ENCODE results near the gene TEX101.
"Not testable (repeated sequence)": the region's sequence is repeated elsewhere in the genome, so short reads cannot be mapped to it uniquely, and the experiment has no call there.

TEX101 gene, protein sequence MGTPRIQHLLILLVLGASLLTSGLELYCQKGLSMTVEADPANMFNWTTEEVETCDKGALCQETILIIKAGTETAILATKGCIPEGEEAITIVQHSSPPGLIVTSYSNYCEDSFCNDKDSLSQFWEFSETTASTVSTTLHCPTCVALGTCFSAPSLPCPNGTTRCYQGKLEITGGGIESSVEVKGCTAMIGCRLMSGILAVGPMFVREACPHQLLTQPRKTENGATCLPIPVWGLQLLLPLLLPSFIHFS

DNA sequence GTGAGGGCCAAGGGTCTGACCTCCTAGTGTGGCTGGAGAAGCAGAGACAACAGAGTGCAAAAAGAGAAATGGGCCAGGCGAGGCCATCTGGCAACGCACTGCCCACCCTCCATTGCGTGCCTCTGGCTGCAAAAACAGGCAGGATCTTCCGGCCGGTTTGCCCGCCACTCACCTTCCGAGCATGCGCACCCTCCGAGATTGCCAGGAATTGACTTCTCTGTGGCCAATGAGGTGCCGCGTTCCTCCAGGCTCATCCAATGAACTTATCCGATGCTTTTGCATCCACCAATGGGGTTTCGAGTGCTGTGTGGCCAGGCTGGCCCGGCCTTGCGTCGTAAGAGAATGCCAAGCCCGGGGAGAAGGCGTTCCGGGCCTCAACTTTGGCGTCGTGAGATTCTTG is at the start of gene TEX101:
TSS of gene TEX101 (plus strand) at position 337 of the 400 bp plus-strand sequence. CDS start 1,030 bp downstream, outside the sequence.
- no peaks in the 10 kb centered on the region for H3K9me3 ChIP-seq (ENCODE audit: low read depth, low read length)
- no peak within 1 kb of the TSS for H3K4me3 ChIP-seq
- TF ChIP-seq FOXP2 (optimal IDR thresholded peaks at IDR 0.05; ENCODE audit: control extremely low read depth, extremely low read length, insufficient read depth), result no peak
- TF ChIP-seq POLR2AphosphoS5 (IDR thresholded peaks at IDR 0.05; ENCODE audit: borderline replicate concordance, low read depth, low read length), result no peak
- no peak for TF ChIP-seq EZH2 (IDR thresholded peaks at IDR 0.05)
- H3K36me3 ChIP-seq (ENCODE audit: insufficient read depth, low read length), result no peaks in the 10 kb centered on the region
- H3K9ac ChIP-seq (ENCODE audit: insufficient read length), result no peak within 1 kb of the TSS
- no peak for DNase-seq (ENCODE audit: low read depth, low spot score)
- H3K27ac ChIP-seq, result no peak within 1 kb of the TSS

DNA sequence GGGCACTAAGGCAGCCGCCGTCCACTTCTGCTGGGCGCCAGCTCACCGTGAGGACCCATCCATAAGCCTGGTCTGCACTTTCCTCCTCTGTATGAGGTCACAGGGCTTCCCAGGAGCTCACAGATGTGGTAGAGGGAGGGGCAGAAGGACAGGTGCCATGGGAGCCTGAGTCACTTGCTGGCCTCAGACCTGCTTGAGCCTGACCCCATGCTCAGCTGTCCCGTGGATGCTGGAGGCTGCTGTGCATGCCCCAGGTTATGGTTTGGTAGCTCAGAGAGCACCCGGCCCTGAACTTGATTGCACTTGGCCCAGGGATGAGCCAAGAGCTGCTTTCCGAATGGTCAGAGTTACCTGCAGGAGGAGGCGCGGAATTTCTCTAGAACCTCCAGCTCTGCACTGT is 49.0 kb upstream of the TEX101 start:
- H3K9me3 ChIP-seq (ENCODE audit: low read depth, low read length); H3K27ac ChIP-seq; H3K9ac ChIP-seq (ENCODE audit: insufficient read length); H3K4me3 ChIP-seq; H3K36me3 ChIP-seq (ENCODE audit: insufficient read depth, low read length); DNase-seq (ENCODE audit: low read depth, low spot score): not testable (repeated sequence)

DNA sequence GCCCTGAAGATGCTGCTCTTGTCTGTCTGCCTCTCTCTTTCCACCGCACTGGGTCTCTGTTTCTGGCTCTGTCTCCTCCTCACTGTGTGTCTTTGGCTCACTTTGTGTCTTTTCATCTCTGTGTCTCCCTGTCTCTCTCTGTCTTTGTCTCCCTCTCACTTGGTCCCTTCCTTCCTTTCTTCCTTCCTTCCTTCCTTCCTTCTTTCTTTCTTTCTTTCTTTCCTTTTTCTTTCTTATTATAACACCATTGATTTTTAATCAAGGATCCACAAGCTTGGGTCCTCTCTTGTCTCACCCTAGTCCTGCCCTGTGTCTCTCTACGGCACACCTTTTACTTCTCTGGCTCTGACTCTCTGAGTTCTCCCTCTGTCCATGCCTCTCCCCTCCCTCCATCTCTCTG is 46.9 kb upstream of the TEX101 start:
- no peak for TF ChIP-seq FOXP2 (optimal IDR thresholded peaks at IDR 0.05; ENCODE audit: control extremely low read depth, extremely low read length, insufficient read depth)
- TF ChIP-seq POLR2AphosphoS5 (IDR thresholded peaks at IDR 0.05; ENCODE audit: borderline replicate concordance, low read depth, low read length), result no peak
- TF ChIP-seq EZH2 (IDR thresholded peaks at IDR 0.05), result no peak
- Histone ChIP-seq H3K9me3 (ENCODE audit: low read depth, low read length) (no peaks in the 10 kb centered on the region), H3K27ac (no peak overlapping the region), H3K4me3 (no peak overlapping the region), H3K9ac (ENCODE audit: insufficient read length) (no peak overlapping the region), H3K36me3 (ENCODE audit: insufficient read depth, low read length) (no peaks in the 10 kb centered on the region)
- no peak for DNase-seq (ENCODE audit: low read depth, low spot score)

DNA sequence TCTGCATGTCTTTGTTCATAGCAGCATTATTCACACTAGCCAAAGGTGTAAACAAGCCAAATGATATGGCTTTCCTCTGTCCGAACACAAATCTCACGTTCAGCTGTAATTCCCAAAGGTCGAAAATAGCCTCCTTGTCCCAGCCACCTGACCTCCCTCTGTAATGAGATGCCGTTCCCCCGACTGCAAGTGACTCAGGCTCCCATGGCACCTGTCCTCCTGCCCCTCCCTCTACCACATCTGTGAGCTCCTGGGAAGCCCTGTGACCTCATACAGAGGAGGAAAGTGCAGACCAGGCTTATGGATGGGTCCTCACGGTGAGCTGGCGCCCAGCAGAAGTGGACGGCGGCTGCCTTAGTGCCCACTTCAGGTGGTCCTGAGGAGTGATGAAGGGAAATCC is 45.8 kb upstream of the TEX101 start:
- H3K9ac ChIP-seq (ENCODE audit: insufficient read length); H3K9me3 ChIP-seq (ENCODE audit: low read depth, low read length); DNase-seq (ENCODE audit: low read depth, low spot score); H3K4me3 ChIP-seq; H3K36me3 ChIP-seq (ENCODE audit: insufficient read depth, low read length); H3K27ac ChIP-seq: not testable (repeated sequence)

DNA sequence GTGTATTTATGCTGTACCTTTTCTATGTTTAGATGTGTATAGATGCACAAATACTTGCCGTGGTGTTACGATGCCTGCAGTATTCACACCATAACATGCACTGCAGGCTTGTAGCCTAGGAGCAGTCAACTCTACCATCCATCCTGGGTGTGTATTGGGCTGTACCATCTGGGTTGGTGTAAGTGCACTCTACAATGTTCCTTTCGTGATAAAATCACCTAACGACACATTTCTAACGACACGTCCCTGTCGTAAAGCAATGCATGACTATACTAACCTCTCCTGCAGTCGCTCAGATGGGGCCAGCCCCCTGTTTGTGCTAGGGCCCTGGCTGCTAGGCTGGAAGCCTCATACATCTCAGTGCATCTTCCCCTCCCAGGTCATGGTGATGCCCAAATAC is 42.8 kb upstream of the TEX101 start:
- Histone ChIP-seq H3K9ac (ENCODE audit: insufficient read length) (no peak overlapping the region), H3K36me3 (ENCODE audit: insufficient read depth, low read length) (no peaks in the 10 kb centered on the region), H3K4me3 (no peak overlapping the region), H3K9me3 (ENCODE audit: low read depth, low read length) (no peaks in the 10 kb centered on the region), H3K27ac (no peak overlapping the region)
- DNase-seq (ENCODE audit: low read depth, low spot score), result no peak
- TF ChIP-seq EZH2 (IDR thresholded peaks at IDR 0.05) (no peak), POLR2AphosphoS5 (IDR thresholded peaks at IDR 0.05; ENCODE audit: borderline replicate concordance, low read depth, low read length) (no peak), FOXP2 (optimal IDR thresholded peaks at IDR 0.05; ENCODE audit: control extremely low read depth, extremely low read length, insufficient read depth) (no peak)

DNA sequence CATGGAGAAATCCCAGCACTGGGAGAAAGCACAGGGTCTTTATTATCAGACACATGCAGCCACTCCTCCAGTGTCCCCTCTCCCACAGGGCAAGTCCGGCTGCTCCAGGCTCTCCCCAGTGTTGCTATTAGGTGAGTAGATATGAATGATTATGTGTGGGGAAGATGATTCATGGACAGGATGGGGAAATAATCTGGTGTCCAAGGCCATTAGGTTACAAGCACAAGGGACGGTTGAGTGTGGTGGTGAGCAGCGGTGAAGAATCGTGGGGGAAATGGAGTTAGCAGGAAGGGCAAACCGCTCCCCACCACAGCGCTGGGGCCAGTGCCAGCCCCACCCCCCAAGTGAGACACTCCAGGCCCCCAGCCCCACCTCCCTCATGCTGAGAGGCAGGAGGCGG is 42.2 kb upstream of the TEX101 start:
- DNase-seq (ENCODE audit: low read depth, low spot score), result no peak

DNA sequence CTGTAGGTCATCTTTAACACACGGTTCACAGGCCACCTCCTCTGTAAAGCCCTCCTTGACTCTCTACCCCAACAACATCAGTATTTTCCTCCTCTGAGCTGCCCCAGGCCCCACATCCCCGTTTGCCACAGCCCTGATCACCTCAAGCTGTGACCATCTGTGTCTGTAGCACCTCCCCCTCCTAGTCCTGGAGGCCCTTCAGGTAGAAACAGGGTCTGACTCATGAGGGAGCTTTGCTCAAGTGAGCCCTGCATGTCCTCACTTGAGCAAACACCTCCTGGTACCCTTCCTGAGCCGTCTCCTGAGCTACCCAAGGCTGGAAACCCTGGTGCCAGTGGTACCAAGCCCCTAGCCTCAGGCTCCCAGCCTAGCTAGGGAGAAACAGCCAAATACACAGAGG is 37.1 kb upstream of the TEX101 start:
- not testable (repeated sequence) for H3K36me3 ChIP-seq (ENCODE audit: insufficient read depth, low read length); H3K4me3 ChIP-seq; DNase-seq (ENCODE audit: low read depth, low spot score); H3K9me3 ChIP-seq (ENCODE audit: low read depth, low read length); H3K27ac ChIP-seq; H3K9ac ChIP-seq (ENCODE audit: insufficient read length)

More for the DNA sequence above, 42.2 kb upstream of the TEX101 start:
- TF ChIP-seq EZH2 (IDR thresholded peaks at IDR 0.05) (no peak), FOXP2 (optimal IDR thresholded peaks at IDR 0.05; ENCODE audit: control extremely low read depth, extremely low read length, insufficient read depth) (no peak), POLR2AphosphoS5 (IDR thresholded peaks at IDR 0.05; ENCODE audit: borderline replicate concordance, low read depth, low read length) (no peak)
- no peak overlapping the region for H3K4me3 ChIP-seq
- no peaks in the 10 kb centered on the region for H3K9me3 ChIP-seq (ENCODE audit: low read depth, low read length)
- no peak overlapping the region for H3K27ac ChIP-seq
- H3K36me3 ChIP-seq (ENCODE audit: insufficient read depth, low read length), result no peaks in the 10 kb centered on the region
- H3K9ac ChIP-seq (ENCODE audit: insufficient read length), result no peak overlapping the region

DNA sequence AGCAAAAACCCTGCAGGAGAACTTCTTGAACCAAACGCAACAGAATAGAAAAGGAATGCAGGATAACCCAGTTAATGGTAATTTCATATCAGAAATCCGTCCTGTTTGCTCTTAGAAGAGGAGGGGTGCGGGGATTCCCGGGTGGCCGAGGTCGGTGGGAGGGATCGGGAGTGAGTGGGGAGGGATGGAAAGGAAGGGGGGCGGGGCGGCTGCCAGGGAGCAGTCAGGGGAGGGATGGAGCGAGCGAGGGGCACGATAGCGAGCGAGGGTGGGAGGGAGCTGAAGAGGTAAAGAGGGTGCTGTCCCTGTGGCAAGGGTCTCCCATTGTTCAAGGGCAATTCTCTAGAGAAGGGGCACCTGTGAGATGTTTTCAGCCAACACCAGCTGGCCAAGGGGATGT is 34.7 kb upstream of the TEX101 start:
- no peak overlapping the region for H3K9ac ChIP-seq (ENCODE audit: insufficient read length)
- no peaks in the 10 kb centered on the region for H3K9me3 ChIP-seq (ENCODE audit: low read depth, low read length)
- no peak for TF ChIP-seq POLR2AphosphoS5 (IDR thresholded peaks at IDR 0.05; ENCODE audit: borderline replicate concordance, low read depth, low read length)
- TF ChIP-seq FOXP2 (optimal IDR thresholded peaks at IDR 0.05; ENCODE audit: control extremely low read depth, extremely low read length, insufficient read depth), result no peak
- TF ChIP-seq EZH2 (IDR thresholded peaks at IDR 0.05), result no peak
- H3K36me3 ChIP-seq (ENCODE audit: insufficient read depth, low read length), result no peaks in the 10 kb centered on the region
- no peak overlapping the region for H3K27ac ChIP-seq
- no peak overlapping the region for H3K4me3 ChIP-seq
- no peak for DNase-seq (ENCODE audit: low read depth, low spot score)

DNA sequence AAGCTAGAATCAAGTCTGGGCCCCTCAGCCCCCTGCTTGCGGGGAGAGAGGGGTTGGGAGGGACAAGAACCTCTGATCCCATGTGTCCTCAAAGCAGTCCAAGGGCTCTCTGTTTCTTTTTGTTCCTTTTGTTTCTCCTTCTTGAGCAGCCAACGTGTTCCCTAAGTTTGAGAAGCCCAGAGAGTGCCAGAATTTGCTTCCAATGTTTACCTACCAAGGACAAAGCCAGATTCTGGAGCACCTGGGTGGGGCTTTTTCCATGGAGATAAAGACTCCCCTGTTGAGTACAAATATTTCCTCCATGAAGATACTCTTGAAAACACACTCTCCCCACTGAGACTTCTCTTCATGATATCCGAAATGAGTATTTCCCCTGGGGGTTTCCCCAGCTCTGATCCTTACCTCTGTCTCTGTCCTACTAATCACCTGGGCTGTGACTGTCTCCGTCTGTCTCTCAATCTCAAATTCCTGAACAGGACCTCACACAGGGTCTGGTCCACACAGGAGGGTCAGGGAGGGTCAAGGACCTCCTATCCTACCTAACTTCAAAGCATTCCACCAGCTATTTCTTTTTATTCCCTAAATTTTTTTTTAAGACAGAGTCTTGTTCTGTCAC is 33.8 kb upstream of the TEX101 start:
- no peak for TF ChIP-seq FOXP2 (optimal IDR thresholded peaks at IDR 0.05; ENCODE audit: control extremely low read depth, extremely low read length, insufficient read depth)
- no peak for TF ChIP-seq EZH2 (IDR thresholded peaks at IDR 0.05)
- no peak for TF ChIP-seq POLR2AphosphoS5 (IDR thresholded peaks at IDR 0.05; ENCODE audit: borderline replicate concordance, low read depth, low read length)
- H3K9ac ChIP-seq (ENCODE audit: insufficient read length), result no peak overlapping the region
- no peak overlapping the region for H3K27ac ChIP-seq
- DNase-seq (ENCODE audit: low read depth, low spot score), result no peak
- H3K36me3 ChIP-seq (ENCODE audit: insufficient read depth, low read length), result no peaks in the 10 kb centered on the region
- H3K4me3 ChIP-seq, result no peak overlapping the region
- H3K9me3 ChIP-seq (ENCODE audit: low read depth, low read length), result no peaks in the 10 kb centered on the region

DNA sequence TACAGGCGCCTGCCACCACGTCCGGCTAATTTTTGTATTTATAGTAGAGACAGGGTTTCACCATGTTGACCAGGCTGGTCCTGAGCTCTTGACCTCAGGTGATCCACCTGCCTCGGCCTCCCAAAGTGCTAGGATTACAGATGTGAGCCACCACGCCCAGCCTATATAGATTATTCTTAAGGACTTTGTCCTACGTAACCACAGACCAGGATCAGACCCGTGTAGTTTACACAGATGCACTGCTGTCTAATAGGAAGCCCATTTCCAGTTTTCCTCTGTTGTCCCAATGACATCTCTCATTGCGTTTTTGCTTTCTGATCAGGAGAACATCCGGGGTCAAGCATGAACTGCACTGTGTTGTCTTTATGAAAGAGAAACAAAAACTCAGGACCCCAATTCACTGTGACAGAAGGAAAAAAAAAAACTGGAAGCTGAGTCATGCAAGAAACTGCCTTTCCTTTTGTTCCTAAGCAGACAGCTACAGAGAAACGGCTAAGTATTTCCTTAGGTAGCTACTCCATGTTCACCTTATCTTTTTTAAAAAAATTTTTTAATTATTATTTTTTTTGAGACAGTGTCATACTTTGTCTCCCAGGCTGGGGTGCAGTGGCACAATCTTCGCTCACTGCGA is 32.0 kb upstream of the TEX101 start:
- not testable (repeated sequence) for H3K4me3 ChIP-seq; DNase-seq (ENCODE audit: low read depth, low spot score); H3K27ac ChIP-seq

DNA sequence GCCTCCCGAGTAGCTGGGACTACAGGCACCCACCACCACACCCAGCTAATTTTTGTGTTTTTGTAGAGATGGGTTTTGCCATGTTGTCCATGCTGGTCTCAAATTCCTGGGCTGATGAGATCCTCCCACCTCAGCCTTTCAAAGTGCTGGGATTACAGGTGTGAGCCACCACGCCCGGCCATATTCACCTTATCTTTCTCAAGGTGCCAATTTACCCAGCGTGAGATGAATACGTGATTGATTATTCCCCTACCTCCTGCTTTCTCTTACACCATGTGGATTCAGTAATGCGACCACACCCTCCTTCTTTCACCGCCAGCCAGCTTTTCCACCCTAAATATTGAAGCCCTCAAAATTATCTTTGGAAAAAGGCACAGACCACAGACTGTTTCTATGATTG is 31.4 kb upstream of the TEX101 start:
- H3K27ac ChIP-seq; H3K36me3 ChIP-seq (ENCODE audit: insufficient read depth, low read length); H3K4me3 ChIP-seq; DNase-seq (ENCODE audit: low read depth, low spot score); H3K9me3 ChIP-seq (ENCODE audit: low read depth, low read length); H3K9ac ChIP-seq (ENCODE audit: insufficient read length): not testable (repeated sequence)

More for the DNA sequence above, 32.0 kb upstream of the TEX101 start:
- not testable (repeated sequence) for H3K36me3 ChIP-seq (ENCODE audit: insufficient read depth, low read length); H3K9me3 ChIP-seq (ENCODE audit: low read depth, low read length); H3K9ac ChIP-seq (ENCODE audit: insufficient read length)

DNA sequence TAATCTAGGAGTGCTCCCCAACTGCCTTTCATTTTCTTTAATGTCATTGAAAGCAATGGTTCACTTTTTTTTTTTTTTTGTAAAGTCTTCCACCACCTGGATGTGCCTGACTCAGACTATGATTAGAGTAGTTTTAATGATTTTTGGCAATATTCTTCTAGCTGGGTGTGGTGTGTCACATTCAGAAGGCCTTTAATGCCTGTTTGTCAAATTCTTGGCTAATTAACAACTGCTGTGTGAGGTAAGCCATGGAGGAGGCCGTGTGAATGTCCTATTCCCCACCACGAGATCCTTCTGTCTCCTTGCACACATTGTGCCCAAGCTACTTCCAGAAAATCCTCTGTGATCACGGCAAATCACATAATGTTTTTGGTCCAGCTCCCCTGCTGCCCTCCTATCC is 30.9 kb upstream of the TEX101 start:
- not testable (repeated sequence) for H3K9me3 ChIP-seq (ENCODE audit: low read depth, low read length); H3K4me3 ChIP-seq; H3K36me3 ChIP-seq (ENCODE audit: insufficient read depth, low read length); DNase-seq (ENCODE audit: low read depth, low spot score); H3K27ac ChIP-seq; H3K9ac ChIP-seq (ENCODE audit: insufficient read length)

All from SK-N-MC (cell line).